Measurements from ENCODE around the gene TEX29.

TEX29 gene

GRCh38 chr13:111304041-111304544, 16.3 kb upstream of the TEX29 start:
- TF ChIP-seq ZNF274 (IDR thresholded peaks at IDR 0.05; ENCODE audit: low read depth, low read length), result no peak
- H3K4me3 ChIP-seq (ENCODE audit: low read length), result no peak overlapping the region

GRCh38 chr13:111304603-111305289, 15.7 kb upstream of the TEX29 start:
- no peak for TF ChIP-seq ZNF274 (IDR thresholded peaks at IDR 0.05; ENCODE audit: low read depth, low read length)
- H3K4me3 ChIP-seq (ENCODE audit: low read length), result no peak overlapping the region

GRCh38 chr13:111312944-111313590, 7.4 kb upstream of the TEX29 start:
- no peak for TF ChIP-seq ZNF274 (IDR thresholded peaks at IDR 0.05; ENCODE audit: low read depth, low read length)
- H3K4me3 ChIP-seq (ENCODE audit: low read length), result no peak overlapping the region

- H3K4me3 ChIP-seq (ENCODE audit: low read length), result no peak overlapping the region
- TF ChIP-seq ZNF274 (IDR thresholded peaks at IDR 0.05; ENCODE audit: low read depth, low read length), result no peak
These were observed 6.5 kb upstream of the TEX29 start for GRCh38 chr13:111313911-111314425.

GRCh38 chr13:111314852-111315251, 5.6 kb upstream of the TEX29 start:
- no peak for TF ChIP-seq ZNF274 (IDR thresholded peaks at IDR 0.05; ENCODE audit: low read depth, low read length)
- H3K4me3 ChIP-seq (ENCODE audit: low read length), result no peak overlapping the region

GRCh38 chr13:111315347-111315995, 5.0 kb upstream of the TEX29 start:
- TF ChIP-seq ZNF274 (IDR thresholded peaks at IDR 0.05; ENCODE audit: low read depth, low read length), result no peak
- H3K4me3 ChIP-seq (ENCODE audit: low read length), result no peak overlapping the region

- TF ChIP-seq ZNF274 (IDR thresholded peaks at IDR 0.05; ENCODE audit: low read depth, low read length), result no peak
- no peak overlapping the region for H3K4me3 ChIP-seq (ENCODE audit: low read length)
These were observed 4.2 kb upstream of the TEX29 start for GRCh38 chr13:111316161-111316730.

- H3K4me3 ChIP-seq (ENCODE audit: low read length), result no peak overlapping the region
- TF ChIP-seq ZNF274 (IDR thresholded peaks at IDR 0.05; ENCODE audit: low read depth, low read length), result no peak
These were observed 3.3 kb upstream of the TEX29 start for GRCh38 chr13:111317042-111317550.

- no peak overlapping the region for H3K4me3 ChIP-seq (ENCODE audit: low read length)
- no peak for TF ChIP-seq ZNF274 (IDR thresholded peaks at IDR 0.05; ENCODE audit: low read depth, low read length)
These were observed 2.7 kb upstream of the TEX29 start for GRCh38 chr13:111317571-111318345.

- TF ChIP-seq ZNF274 (IDR thresholded peaks at IDR 0.05; ENCODE audit: low read depth, low read length), result no peak
- H3K4me3 ChIP-seq (ENCODE audit: low read length), result no peak overlapping the region
These were observed 2.1 kb upstream of the TEX29 start for GRCh38 chr13:111318386-111318785.

GRCh38 chr13:111319521-111319920, 921 bp upstream of the TEX29 start:
- H3K4me3 ChIP-seq (ENCODE audit: low read length), result no peak overlapping the region
- TF ChIP-seq ZNF274 (IDR thresholded peaks at IDR 0.05; ENCODE audit: low read depth, low read length), result no peak

GRCh38 chr13:111322001-111322915, 1.8 kb downstream of the TEX29 start:
- no peak overlapping the region for H3K4me3 ChIP-seq (ENCODE audit: low read length)
- no peak for TF ChIP-seq ZNF274 (IDR thresholded peaks at IDR 0.05; ENCODE audit: low read depth, low read length)

Measured in GM08714 (cell line).